HG03342 (cell line): ENCODE measurements around the gene IL17REL.

Experiments used
- ATAC-seq: cut with Tn5 transposase; IDR thresholded peaks from one replicate; pipeline ENCODE4 v1.9.1; 2021; ENCODE audit warnings: mild to moderate bottlenecking, moderate library complexity; ENCODE audit not compliant: unreplicated experiment

Gene IL17REL

GRCh38 chr22:49969751-49970527, 42.6 kb downstream of the IL17REL start:
- no peak for ATAC-seq

GRCh38 chr22:49968831-49969661, 43.5 kb downstream of the IL17REL start:
- ATAC-seq: no peak

GRCh38 chr22:49968313-49968830, 44.2 kb downstream of the IL17REL start:
- ATAC-seq: no peak

GRCh38 chr22:49967706-49968208, 44.8 kb downstream of the IL17REL start:
- no peak for ATAC-seq

- no peak for ATAC-seq
These were observed 45.5 kb downstream of the IL17REL start for GRCh38 chr22:49966774-49967705.

- no peak for ATAC-seq
These were observed 46.4 kb downstream of the IL17REL start for GRCh38 chr22:49966041-49966773.

- ATAC-seq: no peak
These were observed 47.2 kb downstream of the IL17REL start for GRCh38 chr22:49965091-49966040.

- no peak for ATAC-seq
These were observed 48.2 kb downstream of the IL17REL start for GRCh38 chr22:49964136-49965090.

- ATAC-seq: no peak
These were observed 48.9 kb downstream of the IL17REL start for GRCh38 chr22:49963647-49964026.

- no peak for ATAC-seq
These were observed 49.6 kb downstream of the IL17REL start for GRCh38 chr22:49962751-49963646.

GRCh38 chr22:49962012-49962750, 50.4 kb downstream of the IL17REL start:
- ATAC-seq: no peak

GRCh38 chr22:49961601-49962011, 51.0 kb downstream of the IL17REL start:
- no peak for ATAC-seq

GRCh38 chr22:49961005-49961600, 51.5 kb downstream of the IL17REL start:
- peak; percentile 4 for ATAC-seq

- peak; percentile 49 for ATAC-seq
These were observed 52.2 kb downstream of the IL17REL start, which contains the start of gene PIM3 for GRCh38 chr22:49960159-49961004. TSS of gene PIM3 (plus strand) at chr22:49960772. CDS start at chr22:49960948, 176 bp downstream.

GRCh38 chr22:49959782-49960158, 52.8 kb downstream of the IL17REL start:
- peak; percentile 7 for ATAC-seq
